Bronchial epithelial cell (primary cell): ENCODE results near the gene TENM4. TPM values are rescaled to one million over a fixed set of nuclear protein-coding genes. Genes with fewer than 3 reads are reported as not detected.

Experiments used
- DNase-seq: peaks from one replicate; pipeline ENCODE4 v3.0.0-alpha.2; 2010; ENCODE audit warnings: low read depth
- FAIRE-seq: peaks from 2 replicates; lab custom pipeline; 2011; peaks lifted over from hg19 to GRCh38; lab: Jason Lieb, UNC
- H3K27me3 ChIP-seq: 2 replicates; pipeline ENCODE4 v1.5.1; 2011; ENCODE audit warnings: low read length; ENCODE audit not compliant: control insufficient read depth, insufficient read depth
- H3K36me3 ChIP-seq: 2 replicates; pipeline ENCODE4 v1.5.1; 2011; ENCODE audit warnings: low read length; ENCODE audit not compliant: control insufficient read depth, insufficient read depth
- H3K4me3 ChIP-seq: 2 replicates; pipeline ENCODE4 v1.5.1; 2011; ENCODE audit warnings: mild to moderate bottlenecking, low read depth, low read length, control low read depth
- total RNA-seq: library from RNA; depleted of rRNA; stranded (reverse); fragments of >200 nt; gene quantifications from 2 replicates; pipeline ENCODE4 v1.2.1, GENCODE V29; 2014
- TF ChIP-seq, protein P1 (sequence below): IDR thresholded peaks from 2 replicates; pipeline ENCODE4 v1.5.1; 2011; ENCODE audit warnings: mild to moderate bottlenecking, moderate library complexity, low read length, control low read depth, inconsistent platforms; ENCODE audit not compliant: insufficient read depth, severe bottlenecking

Gene TENM4
- total RNA-seq, 1 donor from 2014 or later = 6.1 TPM

- no peak for DNase-seq
- no peak overlapping the region for H3K4me3 ChIP-seq
- no peaks in the 10 kb centered on the region for H3K36me3 ChIP-seq
- no peak for FAIRE-seq
- no peaks in the 10 kb centered on the region for H3K27me3 ChIP-seq
- TF ChIP-seq, protein P1, sequence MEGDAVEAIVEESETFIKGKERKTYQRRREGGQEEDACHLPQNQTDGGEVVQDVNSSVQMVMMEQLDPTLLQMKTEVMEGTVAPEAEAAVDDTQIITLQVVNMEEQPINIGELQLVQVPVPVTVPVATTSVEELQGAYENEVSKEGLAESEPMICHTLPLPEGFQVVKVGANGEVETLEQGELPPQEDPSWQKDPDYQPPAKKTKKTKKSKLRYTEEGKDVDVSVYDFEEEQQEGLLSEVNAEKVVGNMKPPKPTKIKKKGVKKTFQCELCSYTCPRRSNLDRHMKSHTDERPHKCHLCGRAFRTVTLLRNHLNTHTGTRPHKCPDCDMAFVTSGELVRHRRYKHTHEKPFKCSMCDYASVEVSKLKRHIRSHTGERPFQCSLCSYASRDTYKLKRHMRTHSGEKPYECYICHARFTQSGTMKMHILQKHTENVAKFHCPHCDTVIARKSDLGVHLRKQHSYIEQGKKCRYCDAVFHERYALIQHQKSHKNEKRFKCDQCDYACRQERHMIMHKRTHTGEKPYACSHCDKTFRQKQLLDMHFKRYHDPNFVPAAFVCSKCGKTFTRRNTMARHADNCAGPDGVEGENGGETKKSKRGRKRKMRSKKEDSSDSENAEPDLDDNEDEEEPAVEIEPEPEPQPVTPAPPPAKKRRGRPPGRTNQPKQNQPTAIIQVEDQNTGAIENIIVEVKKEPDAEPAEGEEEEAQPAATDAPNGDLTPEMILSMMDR = no peak
Observed at GRCh38 chr11:79309407-79309806, 131.4 kb downstream of the TENM4 start.

GRCh38 chr11:79308429-79308828 is 132.4 kb downstream of the TENM4 start:
- no peaks in the 10 kb centered on the region for H3K36me3 ChIP-seq
- no peak for FAIRE-seq
- TF ChIP-seq, protein P1 = no peak

DNA sequence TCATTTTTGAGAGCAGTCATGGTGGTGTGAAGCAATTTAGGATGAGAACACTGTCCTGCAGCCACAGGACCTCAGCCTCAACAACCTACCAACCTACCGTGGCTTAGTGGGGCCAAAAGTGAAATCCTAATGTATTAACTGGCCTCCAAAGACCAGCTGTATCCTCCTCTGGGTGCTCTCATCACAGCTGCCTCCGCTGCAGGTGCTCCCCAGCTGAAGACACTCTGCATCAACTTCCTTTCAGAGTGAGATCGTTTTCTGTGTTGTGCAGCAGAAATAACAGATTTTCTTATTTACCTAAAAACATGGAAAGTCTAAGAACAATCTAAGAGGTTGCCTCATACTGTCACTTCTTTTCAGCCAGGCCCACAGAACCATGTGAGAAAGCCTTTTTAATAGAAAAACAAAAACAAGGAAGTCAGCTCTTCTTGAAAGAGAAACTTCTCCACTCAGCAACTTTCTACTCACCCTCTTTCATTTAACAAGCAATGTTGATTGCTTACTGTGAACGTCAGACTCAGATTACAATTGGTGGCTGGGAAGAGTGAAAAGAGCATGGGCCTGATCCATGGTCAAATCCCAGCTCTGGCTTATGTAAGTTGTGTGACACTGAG is 136.1 kb downstream of the TENM4 start:
- Histone ChIP-seq H3K4me3 (no peak overlapping the region), H3K36me3 (no peaks in the 10 kb centered on the region), H3K27me3 (no peaks in the 10 kb centered on the region)
- DNase-seq (no peak), FAIRE-seq (no peak)
- TF ChIP-seq, protein P1 = no peak

More at GRCh38 chr11:79308429-79308828, 132.4 kb downstream of the TENM4 start:
- DNase-seq = no peak
- Histone ChIP-seq H3K27me3 (no peaks in the 10 kb centered on the region), H3K4me3 (no peak overlapping the region)

DNA sequence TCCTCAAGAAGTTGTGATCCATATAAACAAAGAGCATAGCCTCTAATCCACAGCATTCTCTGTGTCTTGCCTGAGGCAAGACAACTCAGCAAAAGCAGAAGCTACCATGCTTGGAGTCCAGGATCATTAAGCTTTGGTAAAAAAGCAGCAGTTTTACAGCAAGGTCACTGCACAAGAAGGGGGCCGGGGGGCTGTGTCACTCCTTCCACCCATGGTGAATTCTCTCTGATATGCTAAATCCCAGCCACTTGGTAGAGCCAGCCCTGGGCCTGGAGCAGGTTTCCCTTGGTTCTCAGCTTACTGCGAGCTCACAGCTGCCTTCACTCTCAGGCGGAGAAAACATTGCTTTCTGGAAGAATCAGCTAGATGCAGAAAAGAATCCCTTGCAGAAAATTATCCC is 144.7 kb downstream of the TENM4 start:
- FAIRE-seq = no peak

GRCh38 chr11:79294845-79295731 is 145.7 kb downstream of the TENM4 start:
- no peaks in the 10 kb centered on the region for H3K36me3 ChIP-seq
- H3K4me3 ChIP-seq = no peak overlapping the region
- FAIRE-seq = no peak
- TF ChIP-seq, protein P1 = no peak
- no peak for DNase-seq
- H3K27me3 ChIP-seq = no peaks in the 10 kb centered on the region

More for the DNA sequence above, 144.7 kb downstream of the TENM4 start:
- H3K27me3 ChIP-seq = no peaks in the 10 kb centered on the region
- H3K36me3 ChIP-seq = no peaks in the 10 kb centered on the region
- no peak for DNase-seq
- H3K4me3 ChIP-seq = no peak overlapping the region
- TF ChIP-seq, protein P1 = no peak
